GM12878 (cell line): ENCODE measurements around the gene OR2W3. TPM values are rescaled to one million over a fixed set of nuclear protein-coding genes. Genes with fewer than 3 reads are reported as not detected.

Source experiments
- ATAC-seq: fragments of 200-7000 bp; cut with Tn5 transposase; 3 replicates; pipeline ENCODE4 v1.9.1; 2020; ENCODE audit warnings: mild to moderate bottlenecking, moderate library complexity
- BruUV-seq: library from RNA; stranded (reverse); fragments of 400-500 nt; replicated peaks from 2 replicates; lab custom pipeline; 2021; lab: Mats Ljungman, UMichigan
- CTCF ChIA-PET: fragments of 300-600 bp; sonication (Branson Sonifier 250); formaldehyde crosslinking; extraction: SDS; loops from one replicate; lab custom pipeline; 2021; ENCODE audit warnings: inconsistent platforms; lab: Yijun Ruan, JAX
- POLR2A ChIA-PET: fragments of 350-600 bp; formaldehyde crosslinking; extraction: SDS; loops from one replicate; lab custom pipeline; 2021; ENCODE audit warnings: inconsistent platforms; lab: Charles Lee
- RAD21 ChIA-PET: fragments of 300-600 bp; sonication (Branson Sonifier 250); formaldehyde crosslinking; loops from one replicate; lab custom pipeline; 2023; ENCODE audit warnings: antibody characterized with exemption; ENCODE audit not compliant: unreplicated experiment; lab: Charles Lee
- SMC1A ChIA-PET: fragments of 300-600 bp; sonication (Branson Sonifier 250); formaldehyde crosslinking; loops from one replicate; lab custom pipeline; 2023; ENCODE audit not compliant: unreplicated experiment, uncharacterized antibody; lab: Charles Lee
- DNase-seq: peaks from one replicate; pipeline ENCODE4 v3.0.0-alpha.2; 2011; ENCODE audit warnings: low read depth, low spot score
- FAIRE-seq: peaks from 3 replicates; lab custom pipeline; 2011; peaks lifted over from hg19 to GRCh38; lab: Jason Lieb, UNC
- H2AFZ ChIP-seq: 2 replicates; pipeline ENCODE4 v1.6.0; 2011; ENCODE audit warnings: low read depth, low read length, control low read depth; ENCODE audit not compliant: control insufficient read depth
- H3K27ac ChIP-seq: 2 replicates; pipeline ENCODE4 v1.5.1; 2011; ENCODE audit warnings: control low read depth; ENCODE audit not compliant: control insufficient read depth, insufficient read depth
- H3K27me3 ChIP-seq, 2 experiments: replicated peaks in 1 of 2; 2 replicates each; pipeline versions ENCODE4 v1.6.0 to v1.6.1; 2011; ENCODE audit warnings: low read length in 1 of 2; ENCODE audit not compliant: control insufficient read depth in 2 of 2, insufficient read depth in 2 of 2
- H3K36me3 ChIP-seq, 2 experiments: 2 replicates each; pipeline ENCODE4 v1.5.1; 2011; ENCODE audit warnings: low read length in 1 of 2; ENCODE audit not compliant: control insufficient read depth in 2 of 2, insufficient read depth in 2 of 2
- H3K4me1 ChIP-seq: 2 replicates; pipeline ENCODE4 v1.6.1; 2011; ENCODE audit warnings: mild to moderate bottlenecking, low read length, moderate library complexity, mixed read lengths; ENCODE audit not compliant: control insufficient read depth, insufficient read depth
- H3K4me2 ChIP-seq: 2 replicates; pipeline ENCODE4 v1.6.0; 2011; ENCODE audit warnings: control low read depth; ENCODE audit not compliant: control insufficient read depth, insufficient read depth
- H3K4me3 ChIP-seq: fragments of 200-600 bp; sonication (generic); 2 replicates; pipeline ENCODE4 v1.5.1; 2016
- H3K79me2 ChIP-seq: 2 replicates; pipeline ENCODE4 v1.6.0; 2011; ENCODE audit warnings: low read length; ENCODE audit not compliant: control insufficient read depth, insufficient read depth
- H3K9ac ChIP-seq: 2 replicates; pipeline ENCODE4 v1.8.0; 2011; ENCODE audit warnings: low read length, control low read depth, mixed read lengths; ENCODE audit not compliant: control insufficient read depth, insufficient read depth
- H3K9me3 ChIP-seq: replicated peaks from 3 replicates; pipeline ENCODE4 v1.5.1; 2011; ENCODE audit warnings: mild to moderate bottlenecking, low read length; ENCODE audit not compliant: control insufficient read depth, insufficient read depth
- H4K20me1 ChIP-seq: 2 replicates; pipeline ENCODE4 v1.6.0; 2011; ENCODE audit not compliant: control insufficient read depth, insufficient read depth
- CREB1 ChIP-seq: IDR thresholded peaks from 2 replicates; pipeline ENCODE4 v1.6.1; 2012; ENCODE audit warnings: low read depth, mild to moderate bottlenecking, inconsistent platforms
- EED ChIP-seq: sonication (generic); IDR thresholded peaks from 2 replicates; pipeline ENCODE4 v1.6.1; 2016; ENCODE audit warnings: antibody characterized with exemption, low read depth
- EP300 ChIP-seq, 2 experiments: fragments of 150-350 bp in 1 of 2; IDR thresholded peaks; 2 replicates each; pipeline ENCODE4 v1.6.1; 2011 to 2012; ENCODE audit warnings: low read depth in 2 of 2, low read length in 2 of 2, borderline replicate concordance in 1 of 2, improper control_type of control experiment in 1 of 2, inconsistent platforms in 1 of 2; ENCODE audit not compliant: control insufficient read depth in 1 of 2
- ETV6 ChIP-seq, 2 experiments: fragments of 450-650 bp in 1 of 2; IDR thresholded peaks in 1 of 2; conservative IDR thresholded peaks in 1 of 2; 2 replicates each; pipeline ENCODE4 v1.6.1; 2014; ENCODE audit warnings: antibody characterized with exemption in 1 of 2, borderline replicate concordance in 1 of 2, low read depth in 1 of 2, mild to moderate bottlenecking in 1 of 2, moderate library complexity in 1 of 2
- IKZF2 ChIP-seq, 2 experiments: fragments of 450-650 bp; IDR thresholded peaks; 2 replicates each; pipeline ENCODE4 v1.6.1; 2017; ENCODE audit warnings: mild to moderate bottlenecking in 2 of 2, moderate library complexity in 2 of 2
- MXI1 ChIP-seq: fragments of 150-350 bp; IDR thresholded peaks from 2 replicates; pipeline ENCODE4 v1.6.1; 2011; ENCODE audit warnings: low read depth, mild to moderate bottlenecking, inconsistent platforms, low read length, improper control_type of control experiment
- MYC ChIP-seq: IDR thresholded peaks from 2 replicates; pipeline ENCODE4 v1.6.1; 2011; ENCODE audit warnings: mild to moderate bottlenecking, low read length, moderate library complexity, inconsistent platforms; ENCODE audit not compliant: insufficient read depth, insufficient replicate concordance, insufficient read length, severe bottlenecking
- NBN ChIP-seq: fragments of 450-650 bp; IDR thresholded peaks from 2 replicates; pipeline ENCODE4 v1.6.1; 2016
- NFIC ChIP-seq: IDR thresholded peaks from 2 replicates; pipeline ENCODE4 v1.6.1; 2012; ENCODE audit warnings: low read depth, mild to moderate bottlenecking, inconsistent platforms, low read length, moderate library complexity
- SMAD5 ChIP-seq: IDR thresholded peaks from 2 replicates; pipeline ENCODE4 v1.6.1; 2016; ENCODE audit warnings: antibody characterized with exemption, low read depth
- WRNIP1 ChIP-seq: IDR thresholded peaks from 2 replicates; pipeline ENCODE4 v1.6.1; 2011; ENCODE audit warnings: low read depth, low read length, improper control_type of control experiment, borderline replicate concordance
- ZNF687 ChIP-seq: fragments of 450-650 bp; IDR thresholded peaks from 2 replicates; pipeline ENCODE4 v1.6.1; 2017; ENCODE audit warnings: mild to moderate bottlenecking, moderate library complexity
- WGBS: methylation state at CpG from one replicate; pipeline ENCODE4 v1.1.6; 2016; ENCODE audit warnings: low lambda C conversion rate; ENCODE audit not compliant: insufficient replicate concordance, insufficient coverage; ENCODE audit errors: missing lambda C conversion rate; 5-methylcytosine and 5-hydroxymethylcytosine counted together
- in situ Hi-C: fragments of 300-500 bp; cut with MboI; formaldehyde crosslinking; loops from 9 replicates; pipeline ENCODE4 v1.14.3; 2018; ENCODE audit warnings: mixed read lengths
- intact Hi-C: fragments of 100-400 bp; cut with micrococcal nuclease; formaldehyde crosslinking; loops from one replicate; pipeline ENCODE4 v1.14.2; 2022; ENCODE audit not compliant: unreplicated experiment
- polyA plus RNA-seq, 11 experiments: library from polyadenylated mRNA; depleted of rRNA in 4 of 11; unstranded in 6 of 11; stranded (reverse) in 5 of 11; fragments of >200 nt; fragmentation: Nextera tagmentation in 4 of 11; fragmentation: Illumina TruSeq in 1 of 11; extraction: Ambion mirVana in 4 of 11; extraction: Trizol in 1 of 11; gene quantifications; 1 replicate in 1 of 11; 2 replicates in 10 of 11; pipeline versions ENCODE4 v1.2.1 to v1.2.3, GENCODE V29; 2011 to 2016; ENCODE audit warnings: inconsistent platforms in 2 of 11, missing spikeins in 2 of 11, low read depth in 1 of 11
- total RNA-seq, 4 experiments: library from RNA; depleted of rRNA in 3 of 4; stranded (reverse); fragments of >200 nt in 3 of 4; fragmentation: Illumina TruSeq in 1 of 4; extraction: Trizol in 1 of 4; gene quantifications; 2 replicates each; pipeline versions ENCODE4 v1.2.1 to v1.2.3, GENCODE V29; 2013 to 2021

Gene OR2W3
- total and polyA plus RNA-seq, 10 of the 15 experiments (the other 5 are each of a cell fraction or from before 2014, with no cell fraction given): not detected

- WGBS: 19% methylated on average over 5 of the region's 5 CpGs
- no peaks in the 10 kb centered on the region for H3K79me2 ChIP-seq
- TF ChIP-seq WRNIP1: no peak
- no peak for TF ChIP-seq NFIC
- TF ChIP-seq CREB1: no peak
- TF ChIP-seq EP300 (IDR thresholded peaks at IDR 0.05; ENCODE audit: borderline replicate concordance in 1 of 2, control insufficient read depth in 1 of 2, low read depth in 2 of 2, low read length in 2 of 2): no peak
- no peak for TF ChIP-seq ZNF687
- no peak for TF ChIP-seq SMAD5
- no peak for TF ChIP-seq IKZF2 (IDR thresholded peaks at IDR 0.05)
- TF ChIP-seq MXI1: no peak
- no peak for TF ChIP-seq ETV6 (conservative IDR thresholded peaks at IDR 0.05 in 1 of 2, IDR thresholded peaks at IDR 0.05 in 1 of 2; ENCODE audit: borderline replicate concordance in 1 of 2, low read depth in 1 of 2)
- TF ChIP-seq NBN: no peak
- TF ChIP-seq MYC: no peak
- no peak for TF ChIP-seq EED
- no peaks in the 10 kb centered on the region for H3K4me1 ChIP-seq
- intact Hi-C loops (no loop called here), in situ Hi-C loops (no loop called here)
- no TSS peak for BruUV-seq
- no peaks in the 10 kb centered on the region for H3K27me3 ChIP-seq
- ChIA-PET SMC1A (no interaction called here), CTCF (no interaction called here), POLR2A (no interaction called here), RAD21 (no interaction called here)
- H4K20me1 ChIP-seq: no peaks in the 10 kb centered on the region
- H3K4me3 ChIP-seq: no peak overlapping the region
- no peak for ATAC-seq
- H3K27ac ChIP-seq: no peak overlapping the region
- H3K9ac ChIP-seq: no peak overlapping the region
- H3K4me2 ChIP-seq: no peak overlapping the region
- DNase-seq: no peak
- no peak for FAIRE-seq
- no peaks in the 10 kb centered on the region for H3K9me3 ChIP-seq
- H2AFZ ChIP-seq: no peak overlapping the region
- no peaks in the 10 kb centered on the region for H3K36me3 ChIP-seq
Measured at GRCh38 chr1:247845693-247846017, 49.7 kb upstream of the OR2W3 start.
